Measurements from ENCODE around the gene BARHL2. TPM values are rescaled to one million over a fixed set of nuclear protein-coding genes. Genes with fewer than 3 reads are reported as not detected.

BARHL2 gene
- total and polyA plus RNA-seq, 2 donors (not counting 3 experiments of a cell fraction or from before 2014, with no cell fraction given): not detected

GRCh38 chr1:90714521-90714951, 2.6 kb downstream of the BARHL2 start:
- intact Hi-C loops (cut with micrococcal nuclease): no loop called here
- no peak overlapping the region for H3K27ac ChIP-seq (ENCODE audit: insufficient read depth, low read depth, low read length)
- FAIRE-seq: no peak
- no peak for DNase-seq (ENCODE audit: low read depth, low spot score)
- no peaks in the 10 kb centered on the region for H3K9me1 ChIP-seq (replicated peaks; ENCODE audit: control insufficient read depth, extremely low read depth, insufficient read depth, low read length)
- H3K4me3 ChIP-seq (replicated peaks in 1 of 3; ENCODE audit: insufficient read depth in 1 of 3, low read depth in 1 of 3, low read length in 3 of 3): no peak overlapping the region
- no peaks in the 10 kb centered on the region for H3K36me3 ChIP-seq (ENCODE audit: control insufficient read depth in 2 of 2, extremely low read depth in 1 of 2, insufficient read depth in 2 of 2, low read length in 2 of 2)
- dilution Hi-C loops (cut with MboI; ENCODE audit: extremely low pct_ligation_motif_present, low sequenced_read_pairs): no loop called here
- no peaks in the 10 kb centered on the region for H3K9me3 ChIP-seq (replicated peaks; ENCODE audit: control insufficient read depth, insufficient read depth, low read length)
- H2AFZ ChIP-seq (ENCODE audit: low read depth, low read length): no peak overlapping the region
- no peak overlapping the region for H3K9ac ChIP-seq (replicated peaks; ENCODE audit: extremely low read depth, insufficient read depth, low read length)
- TF ChIP-seq EZH2 (IDR thresholded peaks at IDR 0.05; ENCODE audit: borderline replicate concordance, low read depth, low read length, severe bottlenecking): peak; percentile 54
- no peak for TF ChIP-seq MYC (IDR thresholded peaks at IDR 0.05; ENCODE audit: low read depth, low read length)
- POLR2A ChIA-PET: no interaction called here
- no peaks in the 10 kb centered on the region for H4K20me1 ChIP-seq (replicated peaks; ENCODE audit: control insufficient read depth, extremely low read depth, insufficient read depth, low read length)
- H3K4me2 ChIP-seq (ENCODE audit: insufficient read depth, low read length): no peak overlapping the region
- H3K4me1 ChIP-seq (ENCODE audit: control insufficient read depth, extremely low read depth, insufficient read depth, low read length): no peaks in the 10 kb centered on the region
- peaks cover 87 to 97% of the 10 kb centered on the region in 2 experiments for H3K27me3 ChIP-seq (ENCODE audit: control insufficient read depth in 2 of 2, insufficient read depth in 2 of 2, low read length in 2 of 2)
- CTCF ChIA-PET: no interaction called here
- no peaks in the 10 kb centered on the region for H3K79me2 ChIP-seq (ENCODE audit: control insufficient read depth, insufficient read depth, low read length)
- BruUV-seq (replicated peaks): no TSS peak

- no peak for DNase-seq (ENCODE audit: low read depth, low spot score)
- CTCF ChIA-PET: no interaction called here
- BruUV-seq (replicated peaks): no TSS peak
Measured at GRCh38 chr1:90713741-90714509, 3.2 kb downstream of the BARHL2 start.

More at GRCh38 chr1:90713741-90714509, 3.2 kb downstream of the BARHL2 start:
- peaks cover 84 to 95% of the 10 kb centered on the region in 2 experiments for H3K27me3 ChIP-seq (ENCODE audit: control insufficient read depth in 2 of 2, insufficient read depth in 2 of 2, low read length in 2 of 2)
- POLR2A ChIA-PET: no interaction called here
- no peak overlapping the region for H2AFZ ChIP-seq (ENCODE audit: low read depth, low read length)
- dilution Hi-C loops (cut with MboI; ENCODE audit: extremely low pct_ligation_motif_present, low sequenced_read_pairs): no loop called here
- H3K36me3 ChIP-seq (ENCODE audit: control insufficient read depth in 2 of 2, extremely low read depth in 1 of 2, insufficient read depth in 2 of 2, low read length in 2 of 2): no peaks in the 10 kb centered on the region
- H3K9me1 ChIP-seq (replicated peaks; ENCODE audit: control insufficient read depth, extremely low read depth, insufficient read depth, low read length): no peaks in the 10 kb centered on the region
- no peak overlapping the region for H3K9ac ChIP-seq (replicated peaks; ENCODE audit: extremely low read depth, insufficient read depth, low read length)
- no peak overlapping the region for H3K27ac ChIP-seq (ENCODE audit: insufficient read depth, low read depth, low read length)
- no peaks in the 10 kb centered on the region for H3K4me1 ChIP-seq (ENCODE audit: control insufficient read depth, extremely low read depth, insufficient read depth, low read length)
- FAIRE-seq: no peak
- intact Hi-C loops (cut with micrococcal nuclease): no loop called here
- no peaks in the 10 kb centered on the region for H4K20me1 ChIP-seq (replicated peaks; ENCODE audit: control insufficient read depth, extremely low read depth, insufficient read depth, low read length)
- no peak for TF ChIP-seq MAX (IDR thresholded peaks at IDR 0.05; ENCODE audit: insufficient read depth, insufficient read length)
- peak; percentile 41 for TF ChIP-seq EZH2 (IDR thresholded peaks at IDR 0.05; ENCODE audit: borderline replicate concordance, low read depth, low read length, severe bottlenecking)
- TF ChIP-seq JUN (IDR thresholded peaks at IDR 0.05; ENCODE audit: borderline replicate concordance, insufficient read depth, insufficient read length, low read depth): no peak
- TF ChIP-seq POLR2AphosphoS5 (IDR thresholded peaks at IDR 0.05; ENCODE audit: insufficient read depth, low read depth, low read length): no peak
- no peak overlapping the region for H3K4me3 ChIP-seq (replicated peaks in 1 of 3; ENCODE audit: insufficient read depth in 1 of 3, low read depth in 1 of 3, low read length in 3 of 3)
- no peak overlapping the region for H3K4me2 ChIP-seq (ENCODE audit: insufficient read depth, low read length)
- H3K79me2 ChIP-seq (ENCODE audit: control insufficient read depth, insufficient read depth, low read length): no peaks in the 10 kb centered on the region
- H3K9me3 ChIP-seq (replicated peaks; ENCODE audit: control insufficient read depth, insufficient read depth, low read length): no peaks in the 10 kb centered on the region

Measured in endothelial cell of umbilical vein (primary cell).